K562 (cell line): ENCODE measurements around the gene URGCP. TPM values are rescaled to one million over a fixed set of nuclear protein-coding genes. Genes with fewer than 3 reads are reported as not detected.

Source experiments
- ATAC-seq: fragments of 200-7000 bp; cut with Tn5 transposase; 3 replicates; pipeline ENCODE4 v1.9.1; 2020; ENCODE audit warnings: moderate library complexity
- BruUV-seq: library from RNA; stranded (reverse); fragments of 400-500 nt; replicated peaks from 2 replicates; lab custom pipeline; 2021; lab: Mats Ljungman, UMichigan
- CTCF ChIA-PET: fragments of 300-600 bp; formaldehyde crosslinking; extraction: SDS; loops from one replicate; lab custom pipeline; 2021; ENCODE audit warnings: low intra/inter-chr PET ratio; lab: Yijun Ruan, JAX
- POLR2A ChIA-PET: fragments of 300-600, 350-650 bp; sonication (Branson Sonifier 250); formaldehyde crosslinking; extraction: SDS; loops from one replicate; lab custom pipeline; 2021; ENCODE audit warnings: antibody characterized with exemption, inconsistent platforms; lab: Yijun Ruan, JAX
- DNase-seq, 4 experiments: peaks; one replicate each; pipeline versions ENCODE4 v3.0.0 to v3.0.0-alpha.2; 2011 to 2018; ENCODE audit warnings: low spot score in 3 of 4, mixed read lengths in 3 of 4; ENCODE audit errors: extremely low read depth in 1 of 4
- FAIRE-seq: peaks from 2 replicates; lab custom pipeline; 2011; peaks lifted over from hg19 to GRCh38; lab: Jason Lieb, UNC
- H2AFZ ChIP-seq: 2 replicates; pipeline ENCODE4 v1.6.0; 2011; ENCODE audit warnings: low read depth, low read length, control low read depth, inconsistent platforms
- H3K27ac ChIP-seq: fragments of 200-600 bp; 3 replicates; pipeline ENCODE4 v1.8.0; 2011; ENCODE audit warnings: low read depth, mild to moderate bottlenecking, control low read depth, inconsistent platforms, low read length, moderate library complexity, mixed read lengths; ENCODE audit errors: extremely low read depth
- H3K27me3 ChIP-seq, 2 experiments: fragments of 300-600 bp in 1 of 2; 2 replicates in 1 of 2; 3 replicates in 1 of 2; pipeline versions ENCODE4 v1.6.0 to v1.8.0; 2011; ENCODE audit warnings: inconsistent platforms in 2 of 2, low read length in 2 of 2, mild to moderate bottlenecking in 1 of 2, mixed read lengths in 1 of 2, moderate library complexity in 1 of 2; ENCODE audit not compliant: control insufficient read depth in 2 of 2, insufficient read depth in 2 of 2
- H3K36me3 ChIP-seq: fragments of 300-600 bp; 3 replicates; pipeline ENCODE4 v1.8.0; 2011; ENCODE audit warnings: mild to moderate bottlenecking, low read length, inconsistent platforms; ENCODE audit not compliant: control insufficient read depth, insufficient read depth
- H3K4me1 ChIP-seq, 2 experiments: fragments of 200-600 bp in 1 of 2; replicated peaks in 1 of 2; 2 replicates in 1 of 2; 3 replicates in 1 of 2; pipeline versions ENCODE4 v1.5.1 to v1.8.0; 2011; ENCODE audit warnings: inconsistent platforms in 2 of 2, low read length in 2 of 2, mild to moderate bottlenecking in 1 of 2, mixed read lengths in 1 of 2, moderate library complexity in 1 of 2; ENCODE audit not compliant: control insufficient read depth in 2 of 2, insufficient read depth in 2 of 2
- H3K4me2 ChIP-seq: 2 replicates; pipeline ENCODE4 v1.6.1; 2011; ENCODE audit warnings: low read length, control low read depth, inconsistent platforms, mixed read lengths; ENCODE audit not compliant: insufficient read depth
- H3K4me3 ChIP-seq: fragments of 200-600 bp; sonication (generic), shearing (Covaris generic); 2 replicates; pipeline ENCODE4 v1.5.1; 2016; ENCODE audit warnings: control low read depth, inconsistent platforms
- H3K79me2 ChIP-seq: fragments of 200-600 bp; 3 replicates; pipeline ENCODE4 v1.8.0; 2011; ENCODE audit warnings: low read length, inconsistent platforms; ENCODE audit not compliant: control insufficient read depth, insufficient read depth
- H3K9ac ChIP-seq, 2 experiments: 2 replicates each; pipeline versions ENCODE4 v1.6.0 to v1.6.1; 2011; ENCODE audit warnings: low read depth in 2 of 2, low read length in 2 of 2, control low read depth in 1 of 2, inconsistent platforms in 1 of 2, mild to moderate bottlenecking in 1 of 2, mixed read lengths in 1 of 2; ENCODE audit not compliant: insufficient read depth in 1 of 2
- H3K9me1 ChIP-seq: one replicate; pipeline ENCODE4 v1.6.0; 2011; ENCODE audit warnings: inconsistent platforms, mild to moderate bottlenecking, low read length, moderate library complexity; ENCODE audit not compliant: control insufficient read depth, insufficient read depth
- H3K9me3 ChIP-seq: replicated peaks from 2 replicates; pipeline ENCODE4 v1.5.1; 2011; ENCODE audit warnings: low read depth, low read length, inconsistent platforms; ENCODE audit not compliant: control insufficient read depth, insufficient read depth
- H4K20me1 ChIP-seq: replicated peaks from 2 replicates; pipeline ENCODE4 v1.6.1; 2011; ENCODE audit warnings: low read length, inconsistent platforms, mixed read lengths; ENCODE audit not compliant: control insufficient read depth, insufficient read depth
- BMI1 ChIP-seq: fragments of 150-350 bp; IDR thresholded peaks from 2 replicates; pipeline ENCODE4 v1.6.1; 2014; ENCODE audit warnings: low read length
- EP400 ChIP-seq: fragments of 450-650 bp; IDR thresholded peaks from 2 replicates; pipeline ENCODE4 v1.6.1; 2017; ENCODE audit warnings: antibody characterized with exemption, mild to moderate bottlenecking, moderate library complexity
- PPARD ChIP-seq: fragments of 250-450 bp; sonication (Bioruptor Pico); IDR thresholded peaks from 2 replicates; pipeline ENCODE4 v1.8.0; 2022; ENCODE audit warnings: inconsistent platforms, mild to moderate bottlenecking, moderate library complexity
- WGBS: fragments of 100-300 bp; shearing (Covaris generic); methylation state at CpG from one replicate; pipeline ENCODE4 v1.1.6; 2016; ENCODE audit warnings: low coverage, mixed read lengths; ENCODE audit not compliant: insufficient coverage; ENCODE audit errors: missing lambda C conversion rate; 5-methylcytosine and 5-hydroxymethylcytosine counted together
- in situ Hi-C: fragments of 300-500 bp; cut with MboI; formaldehyde crosslinking; loops from 4 replicates; pipeline ENCODE4 v1.15.0; 2018; ENCODE audit warnings: inconsistent platforms, mixed read lengths
- intact Hi-C: fragments of 100-400 bp; cut with micrococcal nuclease; formaldehyde crosslinking; loops from 2 replicates; pipeline ENCODE4 v1.14.2; 2022
- polyA plus RNA-seq, 8 experiments: library from polyadenylated mRNA; depleted of rRNA in 4 of 8; stranded (reverse) in 5 of 8; unstranded in 3 of 8; fragments of >200 nt; fragmentation: Nextera tagmentation in 2 of 8; fragmentation: Illumina TruSeq in 1 of 8; extraction: Ambion mirVana in 2 of 8; extraction: Trizol in 1 of 8; gene quantifications; 2 replicates each; pipeline versions ENCODE4 v1.2.1 to v1.2.3, GENCODE V29; 2011 to 2014; ENCODE audit warnings: inconsistent platforms in 1 of 8, missing spikeins in 1 of 8
- total RNA-seq, 7 experiments: library from RNA; depleted of rRNA in 6 of 7; stranded (reverse); fragments of >200 nt in 6 of 7; fragmentation: Illumina TruSeq in 2 of 7; extraction: Trizol in 2 of 7; gene quantifications; 2 replicates each; pipeline versions ENCODE4 v1.2.1 to v1.2.3, GENCODE V29; 2011 to 2021; ENCODE audit warnings: low replicate concordance in 1 of 7
- TF ChIP-seq, protein P1 (sequence below), 2 experiments: fragments of 450-650 bp in 1 of 2; sonication (generic) in 1 of 2; formaldehyde crosslinking in 1 of 2; IDR thresholded peaks in 1 of 2; conservative IDR thresholded peaks in 1 of 2; 2 replicates each; pipeline versions ENCODE4 v1.6.1 to v1.8.1; 2016 to 2023; ENCODE audit warnings: mild to moderate bottlenecking in 2 of 2, moderate library complexity in 2 of 2, inconsistent platforms in 1 of 2, missing genetic modification reagents in 1 of 2
- TF ChIP-seq, protein P2 (sequence below): fragments of 450-650 bp; formaldehyde crosslinking; IDR thresholded peaks from 2 replicates; pipeline ENCODE4 v1.4.0; 2020; ENCODE audit warnings: mild to moderate bottlenecking, moderate library complexity
- TF ChIP-seq, protein P3 (sequence below): fragments of 250-450 bp; sonication (Bioruptor Pico); IDR thresholded peaks from 2 replicates; pipeline ENCODE4 v1.5.0; 2021
- TF ChIP-seq, protein P4 (sequence below): IDR thresholded peaks from 2 replicates; pipeline ENCODE4 v1.6.1; 2016; ENCODE audit warnings: missing genetic modification characterization, missing compliant biosample characterization
- TF ChIP-seq, protein P5 (sequence below): IDR thresholded peaks from 2 replicates; pipeline ENCODE4 v1.6.1; 2011; ENCODE audit warnings: borderline replicate concordance, low read depth, mild to moderate bottlenecking, moderate library complexity, low read length; ENCODE audit not compliant: insufficient read depth, poor library complexity, severe bottlenecking
- TF ChIP-seq, protein P6 (sequence below): fragments of 250-450 bp; sonication (Bioruptor Pico); IDR thresholded peaks from 2 replicates; pipeline ENCODE4 v1.5.0; 2021; ENCODE audit warnings: mild to moderate bottlenecking, moderate library complexity

URGCP gene
- total and polyA plus RNA-seq, 9 of the 15 experiments (the other 6 are each of a cell fraction or from before 2014, with no cell fraction given): 1.7 to 25.8 (median 12.5) TPM

DNA sequence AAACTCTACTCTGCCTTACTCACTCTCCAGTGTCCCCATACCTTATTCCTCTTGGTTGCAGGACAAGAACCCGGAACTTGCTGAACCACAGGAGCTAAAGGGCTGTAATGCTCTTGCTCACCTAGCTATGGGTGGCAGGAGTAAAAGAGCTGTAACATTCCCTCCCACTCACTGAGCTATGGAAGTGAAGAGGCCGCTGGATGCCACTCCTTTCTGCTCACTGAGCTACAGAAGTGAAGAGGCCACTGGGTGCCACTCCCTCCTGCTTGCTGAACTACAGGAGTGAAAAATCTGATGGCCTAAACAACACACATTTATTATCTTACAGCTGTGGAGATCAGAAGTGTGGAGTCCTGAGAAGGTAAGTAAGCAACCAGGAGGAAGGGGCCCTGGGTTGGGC lies 54.6 kb downstream of the URGCP start:
- ChIA-PET POLR2A (interaction anchor here (0.6 to 1.4 kb wide), 3 partner anchors 12 to 568 kb away, joined by 3 to 6 read pairs (median 3); no protein-coding TSS in a partner anchor), CTCF (no interaction called here)
- in situ Hi-C loops: no loop called here
- FAIRE-seq: no peak
- Histone ChIP-seq H3K4me2 (no peak overlapping the region), H3K36me3 (no peaks in the 10 kb centered on the region), H3K4me3 (no peak overlapping the region), H3K4me1 (no peaks in the 10 kb centered on the region), H2AFZ (no peak overlapping the region), H3K9me3 (no peaks in the 10 kb centered on the region; the same call in 1 of the 2 replicates), H3K27me3 (no peaks in the 10 kb centered on the region), H3K79me2 (no peaks in the 10 kb centered on the region), H3K9ac (no peak overlapping the region), H4K20me1 (no peaks in the 10 kb centered on the region), H3K27ac (no peak overlapping the region), H3K9me1 (no peaks in the 10 kb centered on the region)
- BruUV-seq: no TSS peak
- intact Hi-C loops: no loop called here
- WGBS: 0% methylated on average over 2 of the region's 2 CpGs
- no peak; the same call in 2 of the 3 replicates for ATAC-seq
- DNase-seq: no peak
- TF ChIP-seq BMI1: no peak
- no peak for TF ChIP-seq EP400
- TF ChIP-seq PPARD (CRISPR knock-in tag): no peak
- TF ChIP-seq, protein P1, sequence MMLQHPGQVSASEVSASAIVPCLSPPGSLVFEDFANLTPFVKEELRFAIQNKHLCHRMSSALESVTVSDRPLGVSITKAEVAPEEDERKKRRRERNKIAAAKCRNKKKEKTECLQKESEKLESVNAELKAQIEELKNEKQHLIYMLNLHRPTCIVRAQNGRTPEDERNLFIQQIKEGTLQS (IDR thresholded peaks at IDR 0.05): no peak
- TF ChIP-seq, protein P1 (CRISPR knock-in tag; conservative IDR thresholded peaks at IDR 0.05): no peak
- TF ChIP-seq, protein P2, sequence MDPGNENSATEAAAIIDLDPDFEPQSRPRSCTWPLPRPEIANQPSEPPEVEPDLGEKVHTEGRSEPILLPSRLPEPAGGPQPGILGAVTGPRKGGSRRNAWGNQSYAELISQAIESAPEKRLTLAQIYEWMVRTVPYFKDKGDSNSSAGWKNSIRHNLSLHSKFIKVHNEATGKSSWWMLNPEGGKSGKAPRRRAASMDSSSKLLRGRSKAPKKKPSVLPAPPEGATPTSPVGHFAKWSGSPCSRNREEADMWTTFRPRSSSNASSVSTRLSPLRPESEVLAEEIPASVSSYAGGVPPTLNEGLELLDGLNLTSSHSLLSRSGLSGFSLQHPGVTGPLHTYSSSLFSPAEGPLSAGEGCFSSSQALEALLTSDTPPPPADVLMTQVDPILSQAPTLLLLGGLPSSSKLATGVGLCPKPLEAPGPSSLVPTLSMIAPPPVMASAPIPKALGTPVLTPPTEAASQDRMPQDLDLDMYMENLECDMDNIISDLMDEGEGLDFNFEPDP: no peak
- TF ChIP-seq, protein P3, sequence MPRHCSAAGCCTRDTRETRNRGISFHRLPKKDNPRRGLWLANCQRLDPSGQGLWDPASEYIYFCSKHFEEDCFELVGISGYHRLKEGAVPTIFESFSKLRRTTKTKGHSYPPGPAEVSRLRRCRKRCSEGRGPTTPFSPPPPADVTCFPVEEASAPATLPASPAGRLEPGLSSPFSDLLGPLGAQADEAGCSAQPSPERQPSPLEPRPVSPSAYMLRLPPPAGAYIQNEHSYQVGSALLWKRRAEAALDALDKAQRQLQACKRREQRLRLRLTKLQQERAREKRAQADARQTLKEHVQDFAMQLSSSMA: no peak
- TF ChIP-seq, protein P4, sequence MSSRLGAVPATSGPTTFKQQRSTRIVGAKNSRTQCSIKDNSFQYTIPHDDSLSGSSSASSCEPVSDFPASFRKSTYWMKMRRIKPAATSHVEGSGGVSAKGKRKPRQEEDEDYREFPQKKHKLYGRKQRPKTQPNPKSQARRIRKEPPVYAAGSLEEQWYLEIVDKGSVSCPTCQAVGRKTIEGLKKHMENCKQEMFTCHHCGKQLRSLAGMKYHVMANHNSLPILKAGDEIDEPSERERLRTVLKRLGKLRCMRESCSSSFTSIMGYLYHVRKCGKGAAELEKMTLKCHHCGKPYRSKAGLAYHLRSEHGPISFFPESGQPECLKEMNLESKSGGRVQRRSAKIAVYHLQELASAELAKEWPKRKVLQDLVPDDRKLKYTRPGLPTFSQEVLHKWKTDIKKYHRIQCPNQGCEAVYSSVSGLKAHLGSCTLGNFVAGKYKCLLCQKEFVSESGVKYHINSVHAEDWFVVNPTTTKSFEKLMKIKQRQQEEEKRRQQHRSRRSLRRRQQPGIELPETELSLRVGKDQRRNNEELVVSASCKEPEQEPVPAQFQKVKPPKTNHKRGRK (tag): no peak
- TF ChIP-seq, protein P5, sequence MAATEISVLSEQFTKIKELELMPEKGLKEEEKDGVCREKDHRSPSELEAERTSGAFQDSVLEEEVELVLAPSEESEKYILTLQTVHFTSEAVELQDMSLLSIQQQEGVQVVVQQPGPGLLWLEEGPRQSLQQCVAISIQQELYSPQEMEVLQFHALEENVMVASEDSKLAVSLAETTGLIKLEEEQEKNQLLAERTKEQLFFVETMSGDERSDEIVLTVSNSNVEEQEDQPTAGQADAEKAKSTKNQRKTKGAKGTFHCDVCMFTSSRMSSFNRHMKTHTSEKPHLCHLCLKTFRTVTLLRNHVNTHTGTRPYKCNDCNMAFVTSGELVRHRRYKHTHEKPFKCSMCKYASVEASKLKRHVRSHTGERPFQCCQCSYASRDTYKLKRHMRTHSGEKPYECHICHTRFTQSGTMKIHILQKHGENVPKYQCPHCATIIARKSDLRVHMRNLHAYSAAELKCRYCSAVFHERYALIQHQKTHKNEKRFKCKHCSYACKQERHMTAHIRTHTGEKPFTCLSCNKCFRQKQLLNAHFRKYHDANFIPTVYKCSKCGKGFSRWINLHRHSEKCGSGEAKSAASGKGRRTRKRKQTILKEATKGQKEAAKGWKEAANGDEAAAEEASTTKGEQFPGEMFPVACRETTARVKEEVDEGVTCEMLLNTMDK: no peak
- TF ChIP-seq, protein P6, sequence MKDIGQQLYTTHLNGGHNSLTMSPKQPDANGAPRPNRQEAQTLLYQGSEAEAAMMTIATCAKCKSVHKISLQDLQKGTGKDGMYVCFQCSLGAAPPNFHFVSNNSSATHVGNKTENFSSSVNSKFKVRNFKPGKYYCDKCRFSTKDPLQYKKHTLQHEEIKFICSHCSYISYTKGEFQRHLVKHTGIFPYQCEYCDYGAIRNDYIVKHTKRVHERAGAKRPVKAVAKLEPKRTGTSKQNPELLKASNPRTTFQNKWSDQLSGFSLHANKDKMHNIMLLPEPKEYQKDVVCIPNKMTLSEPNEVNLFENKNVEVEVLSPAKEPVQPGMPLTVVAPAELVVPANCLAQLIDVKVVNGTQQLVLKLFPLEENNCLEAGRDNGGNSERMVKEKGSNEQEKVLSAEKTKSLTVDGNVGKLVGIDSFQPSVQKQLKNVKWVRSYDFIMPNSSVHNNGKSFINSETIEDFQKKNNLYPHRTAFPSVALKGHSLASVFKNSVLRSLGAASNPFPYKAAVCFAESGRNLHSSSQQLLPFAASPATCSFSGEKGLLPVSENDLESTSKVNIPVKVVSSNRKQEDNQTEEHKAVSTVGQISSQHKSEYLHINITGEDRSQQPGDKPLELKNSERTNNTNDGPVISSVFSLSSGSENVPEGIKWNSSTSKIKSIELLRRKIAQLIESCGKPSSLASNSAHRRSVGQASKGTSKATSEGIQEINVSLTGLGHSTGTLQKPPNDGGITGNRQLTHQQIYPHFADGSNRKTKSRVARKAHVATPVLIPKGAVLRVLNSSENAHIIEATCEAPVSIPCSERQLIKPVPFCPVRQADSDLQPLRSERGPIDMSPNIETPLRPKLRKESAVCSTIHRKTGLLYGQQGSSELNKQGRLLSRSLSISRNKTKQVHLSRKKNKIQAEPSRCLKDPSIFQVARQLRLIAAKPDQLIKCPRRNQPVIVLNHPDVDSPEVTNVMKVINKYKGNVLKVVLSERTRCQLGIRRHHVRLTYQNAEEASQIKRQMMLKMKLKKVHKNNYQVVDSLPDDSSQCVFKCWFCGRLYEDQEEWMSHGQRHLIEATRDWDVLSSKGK (CRISPR knock-in tag): no peak
